Measurements from ENCODE around the gene IL6.
A peak's percentile ranks its signal among the peaks of the same experiment; 100 is the strongest.

Gene IL6

GRCh38 chr7:22720791-22721786, 5.9 kb upstream of the IL6 start:
- no peaks in the 10 kb centered on the region for H3K36me3 ChIP-seq (ENCODE audit: insufficient read depth, low read length)
- no peak overlapping the region for H3K4me3 ChIP-seq (ENCODE audit: low read depth in 1 of 2, low read length in 2 of 2)
- H3K9ac ChIP-seq (ENCODE audit: low read length): no peak overlapping the region
- peaks cover 35% of the 10 kb centered on the region for H3K4me1 ChIP-seq (ENCODE audit: insufficient read depth, low read length)
- no peaks in the 10 kb centered on the region for H3K9me3 ChIP-seq (ENCODE audit: low read length)
- H3K27me3 ChIP-seq (ENCODE audit: control insufficient read depth in 1 of 2, insufficient read depth in 2 of 2, low read length in 2 of 2): no peaks in the 10 kb centered on the region
- H3K27ac ChIP-seq (ENCODE audit: low read depth, low read length): no peak overlapping the region

- peaks cover 43% of the 10 kb centered on the region for H3K4me1 ChIP-seq (ENCODE audit: insufficient read depth, low read length)
These were observed 4.3 kb upstream of the IL6 start for GRCh38 chr7:22722536-22723180.

GRCh38 chr7:22723181-22723601, 3.8 kb upstream of the IL6 start:
- H3K4me1 ChIP-seq (ENCODE audit: insufficient read depth, low read length): peaks cover 49% of the 10 kb centered on the region
- no peak overlapping the region for H3K9ac ChIP-seq (ENCODE audit: low read length)
- no peaks in the 10 kb centered on the region for H3K9me3 ChIP-seq (ENCODE audit: low read length)
- peak overlapping the region; percentile 49 for H3K27ac ChIP-seq (ENCODE audit: low read depth, low read length)
- H3K36me3 ChIP-seq (ENCODE audit: insufficient read depth, low read length): no peaks in the 10 kb centered on the region
- no peaks in the 10 kb centered on the region for H3K27me3 ChIP-seq (ENCODE audit: control insufficient read depth in 1 of 2, insufficient read depth in 2 of 2, low read length in 2 of 2)
- peak overlapping the region in 1 of 2 donors; percentile 16 for H3K4me3 ChIP-seq (ENCODE audit: low read depth in 1 of 2, low read length in 2 of 2)

More at GRCh38 chr7:22722536-22723180, 4.3 kb upstream of the IL6 start:
- H3K27ac ChIP-seq (ENCODE audit: low read depth, low read length): no peak overlapping the region
- H3K27me3 ChIP-seq (ENCODE audit: control insufficient read depth in 1 of 2, insufficient read depth in 2 of 2, low read length in 2 of 2): no peaks in the 10 kb centered on the region
- H3K9me3 ChIP-seq (ENCODE audit: low read length): no peaks in the 10 kb centered on the region
- no peaks in the 10 kb centered on the region for H3K36me3 ChIP-seq (ENCODE audit: insufficient read depth, low read length)
- H3K4me3 ChIP-seq (ENCODE audit: low read depth in 1 of 2, low read length in 2 of 2): peak overlapping the region in 1 of 2 donors; percentile 16
- no peak overlapping the region for H3K9ac ChIP-seq (ENCODE audit: low read length)

DNA sequence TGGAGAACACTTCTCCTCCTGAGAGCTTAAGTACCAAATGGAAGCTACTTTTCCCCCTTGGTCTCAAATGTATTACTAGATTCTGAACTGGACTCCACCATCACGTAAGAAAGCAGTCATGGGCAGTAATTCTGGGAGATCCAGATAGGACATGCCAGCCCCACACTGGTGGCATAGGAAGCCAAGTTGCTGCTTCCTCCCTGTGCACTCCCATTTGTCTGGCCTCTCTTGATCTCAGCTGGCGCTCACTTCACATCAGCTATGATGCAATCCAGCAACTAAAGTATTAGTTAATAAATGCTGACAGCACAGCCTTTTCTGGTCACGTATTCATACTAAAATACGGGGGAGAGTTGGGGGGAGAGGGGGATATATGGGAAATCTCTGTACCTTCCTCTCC, 3.4 kb upstream of the IL6 start:
- Histone ChIP-seq H3K27me3 (ENCODE audit: control insufficient read depth in 1 of 2, insufficient read depth in 2 of 2, low read length in 2 of 2) (no peaks in the 10 kb centered on the region), H3K4me3 (ENCODE audit: low read depth in 1 of 2, low read length in 2 of 2) (peak overlapping the region in 1 of 2 donors; percentile 16), H3K9ac (ENCODE audit: low read length) (no peak overlapping the region), H3K27ac (ENCODE audit: low read depth, low read length) (peak overlapping the region; percentile 49), H3K9me3 (ENCODE audit: low read length) (no peaks in the 10 kb centered on the region), H3K4me1 (ENCODE audit: insufficient read depth, low read length) (peaks cover 51% of the 10 kb centered on the region), H3K36me3 (ENCODE audit: insufficient read depth, low read length) (no peaks in the 10 kb centered on the region)

- H3K9ac ChIP-seq (ENCODE audit: low read length): peak overlapping the region; percentile 8
- no peaks in the 10 kb centered on the region for H3K9me3 ChIP-seq (ENCODE audit: low read length)
- peaks cover 51% of the 10 kb centered on the region for H3K4me1 ChIP-seq (ENCODE audit: insufficient read depth, low read length)
- no peaks in the 10 kb centered on the region for H3K27me3 ChIP-seq (ENCODE audit: control insufficient read depth in 1 of 2, insufficient read depth in 2 of 2, low read length in 2 of 2)
- H3K4me3 ChIP-seq (ENCODE audit: low read depth in 1 of 2, low read length in 2 of 2): no peak overlapping the region
- peak overlapping the region; percentile 52 for H3K27ac ChIP-seq (ENCODE audit: low read depth, low read length)
- no peaks in the 10 kb centered on the region for H3K36me3 ChIP-seq (ENCODE audit: insufficient read depth, low read length)
These were observed 2.1 kb upstream of the IL6 start for GRCh38 chr7:22724861-22725260.

DNA sequence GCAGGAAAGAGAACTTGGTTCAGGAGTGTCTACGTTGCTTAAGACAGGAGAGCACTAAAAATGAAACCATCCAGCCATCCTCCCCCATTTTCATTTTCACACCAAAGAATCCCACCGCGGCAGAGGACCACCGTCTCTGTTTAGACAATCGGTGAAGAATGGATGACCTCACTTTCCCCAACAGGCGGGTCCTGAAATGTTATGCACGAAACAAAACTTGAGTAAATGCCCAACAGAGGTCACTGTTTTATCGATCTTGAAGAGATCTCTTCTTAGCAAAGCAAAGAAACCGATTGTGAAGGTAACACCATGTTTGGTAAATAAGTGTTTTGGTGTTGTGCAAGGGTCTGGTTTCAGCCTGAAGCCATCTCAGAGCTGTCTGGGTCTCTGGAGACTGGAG, 1.4 kb upstream of the IL6 start:
- Histone ChIP-seq H3K27ac (ENCODE audit: low read depth, low read length) (peak overlapping the region; percentile 35), H3K4me3 (ENCODE audit: low read depth in 1 of 2, low read length in 2 of 2) (peak overlapping the region in 1 of 2 donors; percentile 44), H3K4me1 (ENCODE audit: insufficient read depth, low read length) (peaks cover 51% of the 10 kb centered on the region), H3K9me3 (ENCODE audit: low read length) (no peaks in the 10 kb centered on the region), H3K9ac (ENCODE audit: low read length) (peak overlapping the region; percentile 8), H3K36me3 (ENCODE audit: insufficient read depth, low read length) (no peaks in the 10 kb centered on the region), H3K27me3 (ENCODE audit: control insufficient read depth in 1 of 2, insufficient read depth in 2 of 2, low read length in 2 of 2) (no peaks in the 10 kb centered on the region)

- H3K4me3 ChIP-seq (ENCODE audit: low read depth in 1 of 2, low read length in 2 of 2): peak overlapping the region; percentile 20 to 44
- peaks cover 51% of the 10 kb centered on the region for H3K4me1 ChIP-seq (ENCODE audit: insufficient read depth, low read length)
- H3K9me3 ChIP-seq (ENCODE audit: low read length): no peaks in the 10 kb centered on the region
- H3K27me3 ChIP-seq (ENCODE audit: control insufficient read depth in 1 of 2, insufficient read depth in 2 of 2, low read length in 2 of 2): no peaks in the 10 kb centered on the region
- no peaks in the 10 kb centered on the region for H3K36me3 ChIP-seq (ENCODE audit: insufficient read depth, low read length)
- H3K9ac ChIP-seq (ENCODE audit: low read length): no peak overlapping the region
- no peak overlapping the region for H3K27ac ChIP-seq (ENCODE audit: low read depth, low read length)
These were observed 574 bp upstream of the IL6 start for GRCh38 chr7:22726345-22726906.

DNA sequence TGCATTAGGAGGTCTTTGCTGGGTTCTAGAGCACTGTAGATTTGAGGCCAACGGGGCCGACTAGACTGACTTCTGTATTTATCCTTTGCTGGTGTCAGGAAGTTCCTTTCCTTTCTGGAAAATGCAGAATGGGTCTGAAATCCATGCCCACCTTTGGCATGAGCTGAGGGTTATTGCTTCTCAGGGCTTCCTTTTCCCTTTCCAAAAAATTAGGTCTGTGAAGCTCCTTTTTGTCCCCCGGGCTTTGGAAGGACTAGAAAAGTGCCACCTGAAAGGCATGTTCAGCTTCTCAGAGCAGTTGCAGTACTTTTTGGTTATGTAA, 675 bp downstream of the IL6 start:
- Histone ChIP-seq H3K4me1 (ENCODE audit: insufficient read depth, low read length) (peaks cover 48% of the 10 kb centered on the region), H3K27me3 (ENCODE audit: control insufficient read depth in 1 of 2, insufficient read depth in 2 of 2, low read length in 2 of 2) (no peaks in the 10 kb centered on the region), H3K4me3 (ENCODE audit: low read depth in 1 of 2, low read length in 2 of 2) (peak overlapping the region in 1 of 2 donors; percentile 44), H3K9ac (ENCODE audit: low read length) (no peak overlapping the region), H3K27ac (ENCODE audit: low read depth, low read length) (peak overlapping the region; percentile 32), H3K36me3 (ENCODE audit: insufficient read depth, low read length) (no peaks in the 10 kb centered on the region), H3K9me3 (ENCODE audit: low read length) (no peaks in the 10 kb centered on the region)

DNA sequence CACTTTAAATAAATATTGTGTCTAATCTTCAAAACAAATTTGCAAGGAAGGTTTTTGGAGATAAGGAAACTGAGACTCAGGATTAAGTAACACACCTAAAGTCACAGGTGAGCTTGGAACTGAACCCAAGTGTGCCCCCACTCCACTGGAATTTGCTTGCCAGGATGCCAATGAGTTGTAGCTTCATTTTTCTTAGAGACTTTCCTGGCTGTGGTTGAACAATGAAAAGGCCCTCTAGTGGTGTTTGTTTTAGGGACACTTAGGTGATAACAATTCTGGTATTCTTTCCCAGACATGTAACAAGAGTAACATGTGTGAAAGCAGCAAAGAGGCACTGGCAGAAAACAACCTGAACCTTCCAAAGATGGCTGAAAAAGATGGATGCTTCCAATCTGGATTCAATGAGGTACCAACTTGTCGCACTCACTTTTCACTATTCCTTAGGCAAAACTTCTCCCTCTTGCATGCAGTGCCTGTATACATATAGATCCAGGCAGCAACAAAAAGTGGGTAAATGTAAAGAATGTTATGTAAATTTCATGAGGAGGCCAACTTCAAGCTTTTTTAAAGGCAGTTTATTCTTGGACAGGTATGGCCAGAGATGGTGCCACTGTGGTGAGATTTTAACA, 1.5 kb downstream of the IL6 start:
- Histone ChIP-seq H3K27me3 (ENCODE audit: control insufficient read depth in 1 of 2, insufficient read depth in 2 of 2, low read length in 2 of 2) (no peaks in the 10 kb centered on the region), H3K36me3 (ENCODE audit: insufficient read depth, low read length) (no peaks in the 10 kb centered on the region), H3K4me1 (ENCODE audit: insufficient read depth, low read length) (peaks cover 39% of the 10 kb centered on the region), H3K27ac (ENCODE audit: low read depth, low read length) (no peak overlapping the region), H3K9ac (ENCODE audit: low read length) (no peak overlapping the region), H3K4me3 (ENCODE audit: low read depth in 1 of 2, low read length in 2 of 2) (no peak overlapping the region), H3K9me3 (ENCODE audit: low read length) (no peaks in the 10 kb centered on the region)

DNA sequence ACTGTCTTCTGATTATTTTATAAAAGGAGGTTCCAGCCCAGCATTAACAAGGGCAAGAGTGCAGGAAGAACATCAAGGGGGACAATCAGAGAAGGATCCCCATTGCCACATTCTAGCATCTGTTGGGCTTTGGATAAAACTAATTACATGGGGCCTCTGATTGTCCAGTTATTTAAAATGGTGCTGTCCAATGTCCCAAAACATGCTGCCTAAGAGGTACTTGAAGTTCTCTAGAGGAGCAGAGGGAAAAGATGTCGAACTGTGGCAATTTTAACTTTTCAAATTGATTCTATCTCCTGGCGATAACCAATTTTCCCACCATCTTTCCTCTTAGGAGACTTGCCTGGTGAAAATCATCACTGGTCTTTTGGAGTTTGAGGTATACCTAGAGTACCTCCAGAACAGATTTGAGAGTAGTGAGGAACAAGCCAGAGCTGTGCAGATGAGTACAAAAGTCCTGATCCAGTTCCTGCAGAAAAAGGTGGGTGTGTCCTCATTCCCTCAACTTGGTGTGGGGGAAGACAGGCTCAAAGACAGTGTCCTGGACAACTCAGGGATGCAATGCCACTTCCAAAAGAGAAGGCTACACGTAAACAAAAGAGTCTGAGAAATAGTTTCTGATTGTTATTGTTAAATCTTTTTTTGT, 2.3 kb downstream of the IL6 start:
- no peak overlapping the region for H3K9ac ChIP-seq (ENCODE audit: low read length)
- H3K9me3 ChIP-seq (ENCODE audit: low read length): no peaks in the 10 kb centered on the region
- H3K27me3 ChIP-seq (ENCODE audit: control insufficient read depth in 1 of 2, insufficient read depth in 2 of 2, low read length in 2 of 2): no peaks in the 10 kb centered on the region
- no peaks in the 10 kb centered on the region for H3K36me3 ChIP-seq (ENCODE audit: insufficient read depth, low read length)
- no peak overlapping the region for H3K4me3 ChIP-seq (ENCODE audit: low read depth in 1 of 2, low read length in 2 of 2)
- H3K4me1 ChIP-seq (ENCODE audit: insufficient read depth, low read length): peaks cover 32% of the 10 kb centered on the region
- H3K27ac ChIP-seq (ENCODE audit: low read depth, low read length): no peak overlapping the region

Data from muscle layer of colon (tissue), 2 donors.